Measurements from ENCODE around the gene PROZ.

GRCh38 chr13:113155201-113155600, 3.2 kb upstream of the PROZ start:
- TF ChIP-seq EZH2 (IDR thresholded peaks at IDR 0.05; ENCODE audit: insufficient read depth, low read length) (no peak), CTCF (IDR thresholded peaks at IDR 0.05; ENCODE audit: insufficient read depth, low read depth, low read length) (no peak)

All from astrocyte (in vitro differentiated cells and primary cell).